A673 (cell line): ENCODE measurements around the gene MAML1. TPM values are rescaled to one million over a fixed set of nuclear protein-coding genes. Genes with fewer than 3 reads are reported as not detected.

Experiments
- BruUV-seq: library from RNA; stranded (reverse); fragments of 400-500 nt; replicated peaks from 2 replicates; lab custom pipeline; 2021; lab: Mats Ljungman, UMichigan
- CTCF ChIA-PET: fragments of 300-600 bp; sonication (Branson Sonifier 250); formaldehyde crosslinking; loops from one replicate; lab custom pipeline; 2022; ENCODE audit warnings: antibody characterized with exemption; lab: Charles Lee
- POLR2A ChIA-PET: fragments of 300-600 bp; sonication (Branson Sonifier 250); formaldehyde crosslinking; loops from one replicate; lab custom pipeline; 2022; ENCODE audit warnings: antibody characterized with exemption; ENCODE audit not compliant: low non-redundant PET; lab: Charles Lee
- DNase-seq: peaks from one replicate; pipeline ENCODE4 v3.0.0-alpha.2; 2015; ENCODE audit warnings: low spot score
- H3K27ac ChIP-seq: fragments of 200-600 bp; sonication (generic); 2 replicates; pipeline ENCODE4 v1.5.1; 2016; ENCODE audit warnings: mixed run types, low read depth, mild to moderate bottlenecking, mixed read lengths, antibody characterized with exemption, low read length; ENCODE audit not compliant: poor library complexity, severe bottlenecking
- H3K27me3 ChIP-seq: fragments of 200-600 bp; sonication (generic); replicated peaks from 2 replicates; pipeline ENCODE4 v1.6.1; 2017; ENCODE audit warnings: mixed run types, low read depth, mild to moderate bottlenecking, mixed read lengths, antibody characterized with exemption, low read length; ENCODE audit not compliant: insufficient read depth, poor library complexity
- H3K36me3 ChIP-seq: fragments of 200-600 bp; sonication (generic); 2 replicates; pipeline ENCODE4 v1.6.1; 2016; ENCODE audit warnings: mixed run types, mild to moderate bottlenecking, mixed read lengths, antibody characterized with exemption, low read length; ENCODE audit not compliant: insufficient read depth, poor library complexity, severe bottlenecking
- H3K4me1 ChIP-seq: fragments of 200-600 bp; sonication (generic); 2 replicates; pipeline ENCODE4 v1.6.1; 2017; ENCODE audit warnings: mixed run types, mild to moderate bottlenecking, mixed read lengths, antibody characterized with exemption, low read length; ENCODE audit not compliant: insufficient read depth, poor library complexity, severe bottlenecking
- H3K4me3 ChIP-seq: fragments of 200-600 bp; sonication (generic); 2 replicates; pipeline ENCODE4 v1.5.1; 2016; ENCODE audit warnings: low read depth, mixed run types, mild to moderate bottlenecking, mixed read lengths, low read length; ENCODE audit not compliant: poor library complexity, severe bottlenecking
- H3K9me3 ChIP-seq: fragments of 200-600 bp; sonication (generic); 2 replicates; pipeline ENCODE4 v1.6.1; 2016; ENCODE audit warnings: mixed run types, low read depth, mild to moderate bottlenecking, mixed read lengths, antibody characterized with exemption, low read length; ENCODE audit not compliant: poor library complexity, severe bottlenecking
- CTCF ChIP-seq: fragments of 300-800, 200-600 bp; sonication (generic); conservative IDR thresholded peaks from 2 replicates; pipeline ENCODE4 v1.5.1; 2017; ENCODE audit warnings: low read depth, mild to moderate bottlenecking, antibody characterized with exemption, low read length, moderate library complexity, mixed read lengths
- EZH2 ChIP-seq: fragments of 200-600 bp; sonication (generic); IDR thresholded peaks from 2 replicates; pipeline ENCODE4 v1.6.1; 2017; ENCODE audit warnings: borderline replicate concordance, low read depth, mild to moderate bottlenecking, mixed read lengths, antibody characterized with exemption, low read length; ENCODE audit not compliant: poor library complexity, severe bottlenecking
- intact Hi-C: fragments of 100-400 bp; cut with micrococcal nuclease; formaldehyde crosslinking; loops from one replicate; pipeline ENCODE4 v1.10.0; 2022; ENCODE audit not compliant: unreplicated experiment
- total RNA-seq: library from RNA; stranded (reverse); gene quantifications from 2 replicates; pipeline ENCODE4 v1.2.3, GENCODE V29; 2021

Gene MAML1
- total RNA-seq, 1 experiment from 2014 or later = 34.3 TPM

- intact Hi-C loops = no loop called here
- POLR2A ChIA-PET = no interaction called here
- Histone ChIP-seq H3K4me1 (peaks cover 41% of the 10 kb centered on the region), H3K9me3 (no peaks in the 10 kb centered on the region), H3K27ac (no peak overlapping the region), H3K36me3 (peaks cover 53% of the 10 kb centered on the region), H3K4me3 (no peak overlapping the region), H3K27me3 (no peaks in the 10 kb centered on the region)
- no TSS peak for BruUV-seq
- CTCF ChIA-PET = no interaction called here
- peak; percentile 35 for DNase-seq
- TF ChIP-seq CTCF = no peak
- TF ChIP-seq EZH2 = no peak
These were observed 35.0 kb downstream of the MAML1 start for GRCh38 chr5:179767496-179768100.

DNA sequence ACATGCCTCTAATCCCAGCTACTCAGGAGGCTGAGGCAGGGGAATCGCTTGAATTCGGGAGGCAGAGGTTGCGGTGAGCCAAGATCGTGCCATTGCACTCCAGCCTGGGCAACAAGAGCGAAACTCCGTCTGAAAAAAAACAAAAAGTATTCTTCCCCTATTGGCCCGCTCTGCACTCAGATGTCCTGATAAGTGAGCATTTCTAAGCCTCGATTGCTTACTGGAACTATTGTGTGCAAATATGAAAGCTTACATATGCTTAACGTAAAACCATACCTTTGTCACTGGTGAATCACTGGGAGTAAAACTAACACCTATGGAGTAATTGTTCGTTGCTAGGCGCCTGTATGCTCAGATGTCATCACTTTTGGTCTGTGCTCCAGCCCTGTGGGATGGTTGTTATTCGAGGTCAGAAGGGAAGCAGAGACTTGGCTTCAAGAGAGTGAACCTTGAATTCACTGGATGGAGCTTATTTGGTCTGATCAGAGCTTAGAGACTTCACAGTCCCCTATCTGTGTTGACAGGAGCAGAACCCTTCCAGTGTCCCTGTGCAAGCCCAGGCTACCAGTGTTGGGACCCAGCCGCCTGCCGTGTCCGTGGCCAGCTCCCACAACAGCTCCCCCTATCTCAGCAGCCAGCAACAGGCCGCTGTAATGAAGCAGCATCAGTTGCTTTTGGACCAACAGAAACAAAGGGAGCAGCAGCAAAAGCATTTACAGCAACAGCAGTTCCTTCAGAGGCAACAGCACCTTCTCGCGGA is 35.9 kb downstream of the MAML1 start:
- intact Hi-C loops = no loop called here
- ChIA-PET POLR2A (no interaction called here), CTCF (no interaction called here)
- TF ChIP-seq CTCF (no peak; the same call in 1 of the 2 replicates), EZH2 (no peak)
- BruUV-seq = no TSS peak
- no peak overlapping the region for H3K27ac ChIP-seq
- no peak overlapping the region for H3K4me3 ChIP-seq
- H3K4me1 ChIP-seq = peaks cover 32% of the 10 kb centered on the region
- H3K27me3 ChIP-seq = no peaks in the 10 kb centered on the region
- no peak for DNase-seq
- no peaks in the 10 kb centered on the region for H3K9me3 ChIP-seq
- H3K36me3 ChIP-seq = peaks cover 56% of the 10 kb centered on the region

GRCh38 chr5:179769271-179769670 is 36.6 kb downstream of the MAML1 start:
- Histone ChIP-seq H3K27ac (no peak overlapping the region), H3K4me1 (peaks cover 25% of the 10 kb centered on the region), H3K27me3 (no peaks in the 10 kb centered on the region), H3K9me3 (no peaks in the 10 kb centered on the region), H3K36me3 (peaks cover 62% of the 10 kb centered on the region), H3K4me3 (no peak overlapping the region)
- TF ChIP-seq CTCF = no peak
- no TSS peak for BruUV-seq
- ChIA-PET CTCF (no interaction called here), POLR2A (no interaction called here)
- no peak for DNase-seq
- intact Hi-C loops = no loop called here
